ENCODE data around the gene PTPRB. TPM values are rescaled to one million over a fixed set of nuclear protein-coding genes. Genes with fewer than 3 reads are reported as not detected.
"Not testable (repeated sequence)": the region's sequence is repeated elsewhere in the genome, so short reads cannot be mapped to it uniquely, and the experiment has no call there.

Gene PTPRB
- total and polyA plus RNA-seq, 2 of the 4 experiments (the other 2 are of a cell fraction), result 4.1 to 6.5 TPM

- Histone ChIP-seq H2BK120ac (ENCODE audit: low read depth, low read length) (no peak overlapping the region), H3K36me3 (ENCODE audit: control insufficient read depth, insufficient read depth, low read length) (no peaks in the 10 kb centered on the region), H4K5ac (ENCODE audit: low read depth, low read length) (no peak overlapping the region), H4K91ac (ENCODE audit: insufficient read depth, low read depth, low read length) (no peak overlapping the region), H3K9ac (ENCODE audit: low read depth, low read length) (no peak overlapping the region), H3K9me1 (ENCODE audit: insufficient read depth, low read length) (no peaks in the 10 kb centered on the region), H3K79me1 (ENCODE audit: low read depth in 1 of 2, low read length in 2 of 2) (no peaks in the 10 kb centered on the region), H3K27ac (ENCODE audit: insufficient read depth, low read length) (no peak overlapping the region), H4K8ac (ENCODE audit: low read depth in 2 of 2, low read length in 2 of 2) (no peak overlapping the region), H4K20me1 (ENCODE audit: insufficient read depth, low read length) (no peaks in the 10 kb centered on the region), H2BK5ac (ENCODE audit: low read depth, low read length, poor library complexity, severe bottlenecking) (no peak overlapping the region), H3K23ac (ENCODE audit: low read depth, low read length) (no peak overlapping the region), H3K18ac (ENCODE audit: low read depth, low read length) (no peak overlapping the region), H3K27me3 (ENCODE audit: control insufficient read depth, insufficient read depth, low read length) (no peaks in the 10 kb centered on the region), H3K9me3 (ENCODE audit: control insufficient read depth, insufficient read depth, low read length) (no peaks in the 10 kb centered on the region), H3K4ac (ENCODE audit: low read depth, low read length) (no peak overlapping the region), H3K56ac (ENCODE audit: extremely low read depth, insufficient read depth, low read length) (no peak overlapping the region), H3K4me1 (ENCODE audit: control insufficient read depth, insufficient read depth, low read length) (no peaks in the 10 kb centered on the region), H3K4me3 (ENCODE audit: insufficient read depth, low read depth, low read length) (no peak overlapping the region), H2AK9ac (replicated peaks; ENCODE audit: low read depth, low read length, poor library complexity) (no peak overlapping the region), H3K4me2 (ENCODE audit: low read depth, low read length) (no peak overlapping the region), H2AFZ (replicated peaks; ENCODE audit: low read length, poor library complexity) (no peak overlapping the region), H3K14ac (replicated peaks; ENCODE audit: low read depth, low read length) (no peak overlapping the region), H2BK20ac (ENCODE audit: low read depth, low read length) (no peak overlapping the region), H2AK5ac (ENCODE audit: low read depth, low read length) (no peak overlapping the region), H2BK15ac (ENCODE audit: low read depth, low read length) (no peak overlapping the region)
- WGBS, 2 experiments (ENCODE audit: extremely low coverage in 2 of 2, insufficient read length in 1 of 2), result 58% methylated on average over 3 of the region's 5 CpGs; no CpG with 5 or more reads in 1 of the 2 experiments
- intact Hi-C loops (cut with micrococcal nuclease), result no loop called here
- POLR2A ChIA-PET (ENCODE audit: unreplicated experiment), result no interaction called here
- TF ChIP-seq FOS (IDR thresholded peaks at IDR 0.05; ENCODE audit: low read depth, low read length) (no peak), BHLHE40 (IDR thresholded peaks at IDR 0.05; ENCODE audit: low read depth, low read length) (no peak), RAD21 (IDR thresholded peaks at IDR 0.05; ENCODE audit: low read length) (no peak)
- CTCF ChIA-PET, result interaction anchor here (0.6 to 1.0 kb wide), 2 partner anchors 29 to 521 kb away, joined by 3 to 5 read pairs; no protein-coding TSS in a partner anchor
- ATAC-seq (ENCODE audit: low read depth) (no peak), DNase-seq (no peak)
- no TSS peak for BruUV-seq (replicated peaks)
- in situ Hi-C loops (cut with MboI; ENCODE audit: low sequenced_read_pairs), result no loop called here
- dilution Hi-C loops (cut with HindIII; ENCODE audit: low sequenced_read_pairs, unreplicated experiment), result no loop called here
These were observed 139.7 kb downstream of the PTPRB start for GRCh38 chr12:70497508-70497907.

GRCh38 chr12:70492904-70493303 is 144.3 kb downstream of the PTPRB start:
- H2BK15ac ChIP-seq (ENCODE audit: low read depth, low read length); H2BK120ac ChIP-seq (ENCODE audit: low read depth, low read length); H3K4me3 ChIP-seq (ENCODE audit: insufficient read depth, low read depth, low read length); H3K36me3 ChIP-seq (ENCODE audit: control insufficient read depth, insufficient read depth, low read length); H2AK9ac ChIP-seq (replicated peaks; ENCODE audit: low read depth, low read length, poor library complexity); ATAC-seq (ENCODE audit: low read depth); BruUV-seq (replicated peaks); H4K8ac ChIP-seq (ENCODE audit: low read depth in 2 of 2, low read length in 2 of 2); H3K9me3 ChIP-seq (ENCODE audit: control insufficient read depth, insufficient read depth, low read length); H3K56ac ChIP-seq (ENCODE audit: extremely low read depth, insufficient read depth, low read length); H3K27ac ChIP-seq (ENCODE audit: insufficient read depth, low read length); H3K4me1 ChIP-seq (ENCODE audit: control insufficient read depth, insufficient read depth, low read length); CTCF ChIA-PET; POLR2A ChIA-PET (ENCODE audit: unreplicated experiment); H4K5ac ChIP-seq (ENCODE audit: low read depth, low read length); H3K14ac ChIP-seq (replicated peaks; ENCODE audit: low read depth, low read length); H2BK5ac ChIP-seq (ENCODE audit: low read depth, low read length, poor library complexity, severe bottlenecking); H2AFZ ChIP-seq (replicated peaks; ENCODE audit: low read length, poor library complexity); H3K4ac ChIP-seq (ENCODE audit: low read depth, low read length); H4K91ac ChIP-seq (ENCODE audit: insufficient read depth, low read depth, low read length); H2BK20ac ChIP-seq (ENCODE audit: low read depth, low read length); H2AK5ac ChIP-seq (ENCODE audit: low read depth, low read length); dilution Hi-C loops (cut with HindIII; ENCODE audit: low sequenced_read_pairs, unreplicated experiment); H3K27me3 ChIP-seq (ENCODE audit: control insufficient read depth, insufficient read depth, low read length); H3K4me2 ChIP-seq (ENCODE audit: low read depth, low read length); DNase-seq; H3K9ac ChIP-seq (ENCODE audit: low read depth, low read length); H3K18ac ChIP-seq (ENCODE audit: low read depth, low read length); intact Hi-C loops (cut with micrococcal nuclease); H3K79me1 ChIP-seq (ENCODE audit: low read depth in 1 of 2, low read length in 2 of 2); H4K20me1 ChIP-seq (ENCODE audit: insufficient read depth, low read length); H3K23ac ChIP-seq (ENCODE audit: low read depth, low read length); in situ Hi-C loops (cut with MboI; ENCODE audit: low sequenced_read_pairs); H3K9me1 ChIP-seq (ENCODE audit: insufficient read depth, low read length): not testable (repeated sequence)
- no CpG with 5 or more reads among the region's 1 CpG for WGBS, 2 experiments (ENCODE audit: extremely low coverage in 2 of 2, insufficient read length in 1 of 2)
